GM19463 (cell line): ENCODE measurements around the gene ONECUT1.
A peak's percentile ranks its signal among the peaks of the same experiment; 100 is the strongest.

ENCODE experiments used
- ATAC-seq: cut with Tn5 transposase; IDR thresholded peaks from one replicate; pipeline ENCODE4 v1.9.1; 2021; ENCODE audit warnings: mild to moderate bottlenecking, moderate library complexity; ENCODE audit not compliant: unreplicated experiment

ONECUT1 gene

GRCh38 chr15:52734329-52734728 is 55.8 kb downstream of the ONECUT1 start:
- no peak for ATAC-seq

DNA sequence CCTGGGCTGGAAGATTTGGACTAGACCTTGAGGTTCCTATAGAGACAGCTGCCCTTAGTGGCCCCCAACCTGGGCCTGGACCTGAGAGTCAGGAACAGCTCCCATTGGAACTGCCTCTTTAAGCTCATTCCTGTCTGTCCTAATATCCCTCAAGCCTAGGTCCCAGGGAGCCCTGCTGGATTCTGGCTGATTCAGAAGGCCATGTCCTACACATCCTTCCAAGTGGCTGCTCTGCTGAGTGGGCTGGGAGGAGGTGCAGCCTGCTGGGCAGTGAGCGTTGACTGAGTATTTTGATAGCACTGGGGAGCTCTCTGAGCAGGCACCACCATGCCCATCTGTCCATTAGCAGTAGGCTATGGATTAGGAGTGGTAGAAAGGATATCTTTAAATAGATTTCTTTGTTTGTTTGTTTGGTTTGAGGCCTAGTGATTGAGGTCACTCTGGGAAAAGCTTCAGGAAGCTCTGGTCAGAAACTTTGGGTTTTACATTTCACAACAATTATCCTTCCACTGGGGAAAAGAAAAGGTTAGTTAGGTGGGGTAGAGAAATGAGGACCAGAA is 56.4 kb downstream of the ONECUT1 start:
- no peak for ATAC-seq

- ATAC-seq: no peak
Observed at GRCh38 chr15:52733088-52733487, 57.0 kb downstream of the ONECUT1 start.

GRCh38 chr15:52732551-52732950 is 57.6 kb downstream of the ONECUT1 start:
- no peak for ATAC-seq

- no peak for ATAC-seq
Observed at GRCh38 chr15:52731732-52732470, 58.2 kb downstream of the ONECUT1 start.

DNA sequence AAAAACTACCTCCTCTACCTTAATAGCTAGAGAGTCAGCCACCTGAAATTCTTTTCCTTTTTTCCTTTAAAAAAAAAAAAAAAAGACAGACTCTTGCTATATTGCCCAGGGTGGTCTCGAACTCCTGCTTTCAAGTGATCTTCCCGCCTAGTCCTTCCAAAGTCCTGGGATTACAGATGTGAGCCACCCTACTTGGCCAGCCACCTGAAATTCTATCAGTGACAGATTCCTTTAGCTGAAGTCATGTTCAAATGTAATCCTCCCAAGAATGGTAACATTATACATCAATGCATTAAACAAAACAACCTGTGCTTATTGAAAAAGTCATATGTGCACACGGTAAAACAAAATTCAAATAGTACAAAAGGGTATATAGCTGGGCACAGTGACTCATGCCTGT is 59.1 kb downstream of the ONECUT1 start:
- ATAC-seq: no peak

- no peak for ATAC-seq
Observed at GRCh38 chr15:52730594-52730993, 59.5 kb downstream of the ONECUT1 start.

- peak; percentile 78 for ATAC-seq
Observed at GRCh38 chr15:52730173-52730572, 60.0 kb downstream of the ONECUT1 start.

GRCh38 chr15:52728899-52729298 is 61.2 kb downstream of the ONECUT1 start:
- ATAC-seq: no peak

GRCh38 chr15:52727815-52728214 is 62.3 kb downstream of the ONECUT1 start:
- ATAC-seq: no peak

GRCh38 chr15:52726195-52726594 is 63.9 kb downstream of the ONECUT1 start:
- ATAC-seq: no peak

DNA sequence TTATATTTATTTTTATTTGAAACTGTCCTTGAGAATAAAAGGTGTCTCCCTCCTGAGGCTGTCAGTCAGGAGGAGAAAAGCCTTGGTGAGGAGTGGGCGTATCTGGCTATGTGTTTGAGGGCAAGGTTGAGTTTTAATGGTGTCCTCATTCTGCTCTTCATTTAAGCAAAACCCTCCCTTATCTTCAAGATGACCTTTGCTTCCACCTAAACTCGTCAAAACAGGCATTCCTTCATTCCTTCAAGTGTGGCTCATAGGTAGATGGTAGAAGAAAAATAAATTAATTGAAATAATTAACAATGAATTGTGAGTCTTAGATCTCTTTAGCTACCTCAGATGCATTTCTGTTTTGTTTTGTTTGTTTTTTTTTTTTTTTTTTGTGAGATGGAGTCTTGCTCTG is 71.6 kb downstream of the ONECUT1 start:
- no peak for ATAC-seq

GRCh38 chr15:52717924-52718323 is 72.2 kb downstream of the ONECUT1 start:
- ATAC-seq: no peak

GRCh38 chr15:52717481-52717880 is 72.7 kb downstream of the ONECUT1 start:
- no peak for ATAC-seq

- no peak for ATAC-seq
Observed at GRCh38 chr15:52716536-52716935, 73.6 kb downstream of the ONECUT1 start.

DNA sequence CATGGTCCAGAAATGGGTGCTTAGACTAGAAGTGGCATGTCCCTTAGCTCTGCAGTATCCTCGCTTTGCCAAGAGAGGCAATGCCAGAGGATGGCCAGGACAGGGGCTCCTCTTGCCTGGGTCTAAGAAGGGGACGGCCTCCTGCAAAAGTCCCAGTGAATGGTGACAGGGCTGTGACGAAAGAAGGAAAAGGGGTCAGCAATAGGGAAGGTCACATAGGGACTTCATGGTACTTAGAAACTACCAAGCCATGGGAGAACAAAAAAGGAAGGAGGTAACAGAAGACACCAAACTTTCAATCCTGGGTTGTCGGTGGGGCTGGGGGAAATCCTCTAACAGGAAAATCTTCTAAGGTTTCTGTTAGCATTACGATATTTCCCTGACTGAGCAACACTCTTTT is 74.7 kb downstream of the ONECUT1 start:
- ATAC-seq: no peak

DNA sequence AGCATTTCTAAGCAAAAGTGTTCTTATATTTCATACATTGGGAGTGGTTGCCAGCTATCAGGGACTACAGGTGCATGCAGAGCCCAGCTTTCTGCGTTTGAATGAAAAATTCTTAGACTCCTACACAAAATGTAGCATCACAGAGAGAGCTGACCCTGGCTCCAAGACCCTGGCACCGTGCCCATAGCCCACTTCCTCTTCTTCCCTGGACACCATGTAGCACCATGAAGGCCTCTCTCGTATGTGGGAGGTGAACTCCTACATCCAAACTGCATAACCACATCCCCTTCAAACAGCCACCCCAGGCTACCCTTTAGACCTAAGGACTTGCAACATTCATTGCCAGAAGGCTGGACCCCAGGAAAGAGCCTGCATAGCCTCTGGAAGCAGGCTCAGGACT is 75.2 kb downstream of the ONECUT1 start:
- no peak for ATAC-seq

- no peak for ATAC-seq
Observed at GRCh38 chr15:52710708-52711389, 79.3 kb downstream of the ONECUT1 start.

- peak; percentile 37 for ATAC-seq
Observed at GRCh38 chr15:52710050-52710707, 80.0 kb downstream of the ONECUT1 start.

DNA sequence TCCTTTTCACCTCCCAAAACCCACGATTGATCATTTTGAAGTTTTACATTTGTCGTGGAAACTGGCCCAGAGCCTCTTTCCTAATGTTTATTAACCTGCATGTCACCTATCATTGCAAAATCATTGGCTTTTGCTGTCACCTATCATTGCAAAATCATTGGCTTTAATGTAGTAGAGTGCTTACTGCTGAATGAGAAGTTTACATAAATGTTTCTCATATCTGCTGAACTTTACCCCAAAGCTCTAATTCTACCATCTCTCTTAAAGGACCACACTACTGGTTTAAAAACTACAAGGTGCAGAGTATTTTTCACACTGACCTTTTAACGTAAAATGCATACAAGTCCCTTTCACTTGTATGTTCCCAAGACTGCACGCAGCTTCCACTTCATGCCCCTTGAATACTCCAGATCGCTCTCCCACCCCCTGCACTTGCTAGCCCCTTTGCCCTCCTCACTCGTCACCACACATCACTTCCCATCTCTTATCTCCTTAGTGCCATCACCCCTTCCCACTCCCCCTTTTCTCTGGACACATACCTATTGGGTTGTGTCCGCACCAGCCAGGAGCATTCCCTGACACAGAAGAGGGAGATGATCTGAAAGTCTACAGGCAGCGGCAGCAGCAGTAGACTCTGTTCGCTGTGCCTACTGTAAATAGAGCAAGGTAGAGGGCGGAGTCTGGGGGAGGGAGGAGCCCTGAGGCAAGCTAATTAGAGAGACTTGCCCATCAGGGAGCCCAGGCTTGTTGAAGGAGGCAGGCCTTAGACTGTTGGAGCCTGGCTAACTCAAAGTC is 80.8 kb downstream of the ONECUT1 start:
- peak; percentile 99 for ATAC-seq
